ENCODE data around the gene THSD7A.

DNA sequence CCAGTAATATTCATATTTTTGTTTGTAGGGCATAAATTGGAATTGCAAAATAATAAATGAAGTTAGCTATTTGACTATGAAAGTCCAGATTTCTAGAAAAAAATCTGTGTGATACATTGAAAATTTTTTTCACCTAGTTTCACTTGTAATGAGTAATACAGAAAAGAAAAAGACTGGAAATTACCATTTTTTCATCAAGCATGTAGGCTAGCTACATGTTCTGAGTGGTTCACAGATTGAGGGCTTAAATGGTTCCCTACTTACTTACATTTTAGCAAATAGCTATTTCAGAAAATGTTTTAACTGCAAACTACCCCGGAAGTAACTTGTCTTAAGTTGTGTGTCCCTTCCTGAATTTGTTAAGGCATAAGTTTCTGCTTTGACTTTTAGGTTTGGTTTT is 462.3 kb downstream of the THSD7A start:
- TF ChIP-seq CTCF (IDR thresholded peaks at IDR 0.05) (no peak), EZH2phosphoT487 (IDR thresholded peaks at IDR 0.05) (no peak), EZH2 (IDR thresholded peaks at IDR 0.05) (no peak)

Measured in neural progenitor cell (in vitro differentiated cells).